Vagina (tissue), 2 donors: Measurements from ENCODE around the gene RABL3. TPM values are rescaled to one million over a fixed set of nuclear protein-coding genes. Genes with fewer than 3 reads are reported as not detected.

Experiments used
- DNase-seq, 2 donors: peaks; one replicate each; pipeline ENCODE4 v3.0.0-alpha.2; 2017; ENCODE audit errors: extremely low spot score in 2 of 2
- H3K27ac ChIP-seq: fragments of 200-600 bp; sonication (generic); one replicate; pipeline ENCODE4 v1.5.1; 2019
- H3K27me3 ChIP-seq: fragments of 200-600 bp; sonication (generic); one replicate; pipeline ENCODE4 v1.5.1; 2019
- H3K36me3 ChIP-seq, 2 donors: fragments of 200-600 bp; sonication (generic); one replicate each; pipeline ENCODE4 v1.5.1; 2017 to 2019
- H3K4me1 ChIP-seq: fragments of 200-600 bp; sonication (generic); one replicate; pipeline ENCODE4 v1.5.1; 2019
- H3K4me3 ChIP-seq, 2 donors: fragments of 200-600 bp; sonication (generic); 1 replicate in 1 of 2; 2 replicates in 1 of 2; pipeline ENCODE4 v1.5.1; 2016 to 2019
- H3K9me3 ChIP-seq: fragments of 200-600 bp; sonication (generic); one replicate; pipeline ENCODE4 v1.5.1; 2019
- CTCF ChIP-seq, 3 experiments: fragments of 450-650 bp in 2 of 3; fragments of 200-600 bp in 1 of 3; sonication (generic) in 1 of 3; IDR thresholded peaks; one replicate each; pipeline ENCODE4 v1.5.1; 2017 to 2019; ENCODE audit warnings: antibody characterized with exemption in 3 of 3, mild to moderate bottlenecking in 2 of 3, moderate library complexity in 2 of 3
- POLR2A ChIP-seq, 2 donors: fragments of 450-650 bp; IDR thresholded peaks; one replicate each; pipeline ENCODE4 v1.6.1; 2017; ENCODE audit warnings: antibody characterized with exemption in 2 of 2, mild to moderate bottlenecking in 2 of 2, moderate library complexity in 2 of 2
- POLR2AphosphoS5 ChIP-seq, 2 donors: sonication (generic); formaldehyde crosslinking; IDR thresholded peaks; one replicate each; pipeline ENCODE4 v1.9.0; 2017; ENCODE audit warnings: antibody characterized with exemption in 2 of 2, mild to moderate bottlenecking in 2 of 2, low read depth in 1 of 2; ENCODE audit not compliant: insufficient read depth in 1 of 2
- intact Hi-C: fragments of 100-400 bp; cut with DNase I; formaldehyde crosslinking; loops from one replicate; pipeline ENCODE4 v1.15.1; 2023
- total RNA-seq: library from RNA; depleted of rRNA; stranded (reverse); fragments of >200 nt; gene quantifications from one replicate; pipeline ENCODE4 v1.2.3, GENCODE V29; 2016

The RABL3 gene
- total RNA-seq, 1 donor from 2014 or later, result 12.8 TPM

GRCh38 chr3:120649830-120650233, 92.5 kb downstream of the RABL3 start:
- no peaks in the 10 kb centered on the region for H3K4me1 ChIP-seq
- no peaks in the 10 kb centered on the region for H3K36me3 ChIP-seq
- no peak overlapping the region for H3K4me3 ChIP-seq
- H3K27me3 ChIP-seq, result no peaks in the 10 kb centered on the region
- no peak overlapping the region for H3K27ac ChIP-seq
- no peaks in the 10 kb centered on the region for H3K9me3 ChIP-seq
- TF ChIP-seq POLR2AphosphoS5 (IDR thresholded peaks at IDR 0.05; ENCODE audit: insufficient read depth in 1 of 2, low read depth in 1 of 2) (no peak), CTCF (IDR thresholded peaks at IDR 0.05) (no peak), POLR2A (IDR thresholded peaks at IDR 0.05) (no peak)
- no peak for DNase-seq
- intact Hi-C loops, result no loop called here

GRCh38 chr3:120648290-120648689, 94.0 kb downstream of the RABL3 start:
- intact Hi-C loops, result no loop called here
- TF ChIP-seq CTCF (IDR thresholded peaks at IDR 0.05) (no peak), POLR2AphosphoS5 (IDR thresholded peaks at IDR 0.05; ENCODE audit: insufficient read depth in 1 of 2, low read depth in 1 of 2) (no peak), POLR2A (IDR thresholded peaks at IDR 0.05) (no peak)
- Histone ChIP-seq H3K9me3 (no peaks in the 10 kb centered on the region), H3K36me3 (no peaks in the 10 kb centered on the region), H3K4me1 (no peaks in the 10 kb centered on the region), H3K27me3 (no peaks in the 10 kb centered on the region), H3K4me3 (no peak overlapping the region), H3K27ac (no peak overlapping the region)
- DNase-seq, result no peak

- no peak for TF ChIP-seq CTCF (IDR thresholded peaks at IDR 0.05)
- no peak for DNase-seq
- intact Hi-C loops, result no loop called here
- H3K27me3 ChIP-seq, result no peaks in the 10 kb centered on the region
- no peak overlapping the region for H3K4me3 ChIP-seq
- no peak overlapping the region for H3K27ac ChIP-seq
- H3K9me3 ChIP-seq, result no peaks in the 10 kb centered on the region
- H3K36me3 ChIP-seq, result no peaks in the 10 kb centered on the region
- no peaks in the 10 kb centered on the region for H3K4me1 ChIP-seq
Measured at GRCh38 chr3:120646771-120647432, 95.4 kb downstream of the RABL3 start.

GRCh38 chr3:120645083-120645845, 97.1 kb downstream of the RABL3 start:
- DNase-seq, result no peak
- TF ChIP-seq POLR2AphosphoS5 (IDR thresholded peaks at IDR 0.05; ENCODE audit: insufficient read depth in 1 of 2, low read depth in 1 of 2) (no peak), CTCF (IDR thresholded peaks at IDR 0.05) (no peak), POLR2A (IDR thresholded peaks at IDR 0.05) (no peak)
- Histone ChIP-seq H3K27ac (no peak overlapping the region), H3K36me3 (no peaks in the 10 kb centered on the region), H3K4me3 (no peak overlapping the region), H3K27me3 (no peaks in the 10 kb centered on the region), H3K4me1 (no peaks in the 10 kb centered on the region), H3K9me3 (no peaks in the 10 kb centered on the region)
- intact Hi-C loops, result no loop called here

- Histone ChIP-seq H3K9me3 (no peaks in the 10 kb centered on the region), H3K27ac (no peak overlapping the region), H3K4me1 (no peaks in the 10 kb centered on the region), H3K4me3 (no peak overlapping the region), H3K36me3 (no peaks in the 10 kb centered on the region), H3K27me3 (no peaks in the 10 kb centered on the region)
- DNase-seq, result no peak
- intact Hi-C loops, result no loop called here
- TF ChIP-seq POLR2A (IDR thresholded peaks at IDR 0.05) (no peak), CTCF (IDR thresholded peaks at IDR 0.05) (no peak), POLR2AphosphoS5 (IDR thresholded peaks at IDR 0.05; ENCODE audit: insufficient read depth in 1 of 2, low read depth in 1 of 2) (no peak)
Measured at GRCh38 chr3:120642368-120642948, 99.9 kb downstream of the RABL3 start.
